ENCODE data around the gene KLHL21.

KLHL21 gene

GRCh38 chr1:6625584-6626149, 23.0 kb upstream of the KLHL21 start:
- DNase-seq (ENCODE audit: low read depth) = no peak

GRCh38 chr1:6624710-6625583, 22.3 kb upstream of the KLHL21 start, which contains the start of gene THAP3:
Gene THAP3 (plus strand): TSS chr1:6624868. CDS start chr1:6625219, 351 bp downstream.
- DNase-seq (ENCODE audit: low read depth) = peak; percentile 73

GRCh38 chr1:6623269-6623965, 20.7 kb upstream of the KLHL21 start:
- DNase-seq (ENCODE audit: low read depth) = no peak

- DNase-seq (ENCODE audit: low read depth) = no peak
Measured at GRCh38 chr1:6622396-6623152, 19.9 kb upstream of the KLHL21 start.

GRCh38 chr1:6621429-6622391, 19.0 kb upstream of the KLHL21 start:
- no peak for DNase-seq (ENCODE audit: low read depth)

GRCh38 chr1:6619045-6619444, 16.4 kb upstream of the KLHL21 start:
- DNase-seq (ENCODE audit: low read depth) = no peak

DNA sequence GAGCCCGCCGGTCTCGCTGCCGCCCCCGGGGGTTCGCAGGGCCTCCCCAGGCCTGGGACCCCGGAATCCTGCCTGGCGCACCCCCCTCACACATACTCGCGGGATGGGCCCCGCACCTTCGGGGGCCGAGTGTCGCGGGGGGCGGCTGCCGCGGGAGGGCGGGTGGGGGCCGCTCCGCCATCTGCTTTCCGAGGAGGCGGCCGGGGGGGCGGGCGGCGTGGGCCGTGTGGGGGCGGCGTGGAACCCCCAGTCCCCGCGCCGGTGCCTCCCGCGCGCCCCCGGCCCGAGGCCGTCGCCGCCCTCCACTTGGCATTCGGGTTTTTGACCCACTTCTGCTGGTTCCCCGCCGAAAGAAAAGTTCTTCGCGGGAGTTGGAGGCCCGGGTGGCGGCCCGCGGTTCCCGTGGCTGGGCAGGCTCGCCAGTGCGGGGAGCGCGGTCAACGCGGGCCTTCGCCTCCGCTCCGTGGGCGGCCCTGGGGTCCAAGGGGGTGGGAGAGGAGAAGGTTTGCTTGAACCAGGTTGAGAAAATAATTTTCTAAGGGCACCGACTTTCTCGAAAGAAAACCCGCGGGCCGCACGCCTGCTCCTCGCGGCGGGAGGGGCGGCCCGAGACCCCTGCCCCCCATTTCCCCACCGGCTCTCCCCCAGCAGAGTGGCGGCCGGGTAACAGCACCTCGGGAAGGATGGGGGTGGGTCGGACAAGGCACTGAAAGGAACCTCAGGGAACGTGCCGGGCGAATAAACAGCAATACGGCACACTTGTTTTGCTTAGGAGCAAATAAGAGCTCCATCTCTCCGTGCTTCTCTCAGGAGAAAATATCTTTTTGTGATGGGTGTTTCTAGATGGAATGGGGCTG, 12.5 kb upstream of the KLHL21 start:
- no peak for DNase-seq (ENCODE audit: low read depth)

GRCh38 chr1:6614019-6614928, 11.6 kb upstream of the KLHL21 start:
- no peak for DNase-seq (ENCODE audit: low read depth)

DNA sequence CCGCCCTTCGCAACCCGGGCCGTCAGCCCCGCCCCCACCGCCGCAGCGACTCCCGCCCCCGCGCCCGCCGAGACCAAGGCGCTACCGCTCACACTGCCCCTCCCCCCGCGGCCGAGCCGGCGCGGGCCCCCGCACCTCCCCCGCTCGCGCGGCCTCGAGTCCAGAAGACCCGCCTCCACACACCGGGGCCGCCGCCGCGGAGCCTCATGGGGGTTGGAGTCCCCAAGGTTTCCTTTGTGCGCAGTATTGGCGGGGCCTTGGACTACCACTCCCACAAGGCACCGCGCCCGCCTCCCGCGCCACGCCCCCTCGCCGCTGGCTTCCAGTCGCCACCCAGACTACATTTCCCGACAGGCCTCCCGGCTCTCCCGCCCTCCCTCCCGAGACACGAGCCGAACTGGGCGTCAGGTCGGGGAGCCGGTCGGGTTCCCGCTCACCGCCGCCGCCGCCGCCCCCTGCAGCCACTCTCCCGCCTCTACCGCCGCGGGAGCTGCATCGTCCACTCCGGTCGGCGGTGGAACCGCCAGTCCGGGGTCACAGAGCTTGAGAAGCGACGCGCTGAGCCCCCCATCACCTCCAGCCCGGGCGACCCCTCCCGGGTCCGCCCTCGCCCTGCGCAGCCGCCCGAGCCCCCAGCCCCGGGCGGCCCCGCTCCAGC, 10.8 kb upstream of the KLHL21 start, which contains the start of gene PHF13:
Gene PHF13 (plus strand): TSS at position 371 of the 658 bp plus-strand sequence. CDS start 336 bp downstream, outside the sequence.
- DNase-seq (ENCODE audit: low read depth) = peak; percentile 99

DNA sequence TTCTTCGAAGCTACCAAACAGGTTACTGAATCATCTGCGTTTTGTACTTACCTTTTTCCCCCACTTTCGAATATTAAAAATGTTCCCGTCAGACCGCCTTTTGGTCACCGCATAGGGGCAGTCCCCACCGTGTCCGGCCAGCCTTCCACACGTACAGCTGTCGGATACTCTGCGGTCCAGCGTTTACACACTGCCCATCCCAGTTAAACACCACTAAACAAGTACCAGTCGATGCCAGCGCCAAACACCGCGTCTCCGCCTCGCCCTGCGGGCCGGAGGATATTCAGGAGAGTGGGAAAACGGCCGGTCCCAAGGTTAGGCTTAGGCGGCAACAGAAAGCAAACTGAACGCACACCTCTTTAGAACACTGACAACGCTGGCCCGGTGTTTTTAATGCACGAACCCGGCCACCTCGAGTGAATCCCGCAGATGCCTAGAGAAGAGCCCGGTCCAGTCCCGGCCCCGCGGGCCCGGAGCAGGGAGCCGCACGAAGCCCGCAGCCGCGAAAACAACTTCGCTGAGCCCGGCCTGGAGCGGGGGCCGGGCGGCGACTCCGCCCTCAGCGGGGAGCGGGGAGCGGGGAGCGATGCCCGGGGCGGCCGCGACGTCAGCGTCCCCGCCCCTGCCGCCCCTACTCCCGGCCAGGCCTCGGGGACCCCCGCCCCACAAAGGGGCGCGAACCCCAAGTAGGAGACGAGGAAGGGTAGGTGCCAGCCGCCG, 10.1 kb upstream of the KLHL21 start:
- no peak for DNase-seq (ENCODE audit: low read depth)

DNA sequence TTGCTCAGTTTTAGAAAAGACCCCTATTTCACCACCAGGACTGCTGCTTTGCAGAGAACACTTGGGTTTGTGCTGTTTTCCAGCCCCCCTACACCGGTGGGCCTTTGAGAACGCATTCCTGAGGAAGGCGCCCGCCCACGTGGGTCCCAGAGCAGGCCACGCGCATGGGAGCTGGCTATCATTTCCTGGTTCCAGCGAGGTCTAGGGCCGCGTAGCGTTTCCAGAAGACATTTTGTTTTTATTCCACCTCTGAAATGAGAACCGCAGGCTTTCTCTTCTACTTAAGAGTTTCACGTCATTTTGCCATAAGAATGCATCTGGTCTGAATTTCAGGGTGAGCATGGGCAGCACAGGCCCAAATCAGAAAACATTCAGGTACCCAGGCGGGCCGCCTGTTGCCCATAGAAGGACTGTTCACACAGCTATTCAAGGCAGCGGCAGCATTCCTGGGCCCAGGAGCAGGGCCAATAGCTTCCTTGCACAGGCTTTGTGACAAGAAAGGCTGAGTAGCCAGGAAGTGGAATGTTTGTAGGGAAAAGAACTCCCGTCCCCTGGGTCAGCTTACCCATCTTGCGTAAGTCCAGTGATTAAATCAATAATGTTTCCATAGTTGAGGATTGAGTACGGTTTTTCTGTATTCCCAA, 1.4 kb upstream of the KLHL21 start:
- DNase-seq (ENCODE audit: low read depth) = no peak

DNA sequence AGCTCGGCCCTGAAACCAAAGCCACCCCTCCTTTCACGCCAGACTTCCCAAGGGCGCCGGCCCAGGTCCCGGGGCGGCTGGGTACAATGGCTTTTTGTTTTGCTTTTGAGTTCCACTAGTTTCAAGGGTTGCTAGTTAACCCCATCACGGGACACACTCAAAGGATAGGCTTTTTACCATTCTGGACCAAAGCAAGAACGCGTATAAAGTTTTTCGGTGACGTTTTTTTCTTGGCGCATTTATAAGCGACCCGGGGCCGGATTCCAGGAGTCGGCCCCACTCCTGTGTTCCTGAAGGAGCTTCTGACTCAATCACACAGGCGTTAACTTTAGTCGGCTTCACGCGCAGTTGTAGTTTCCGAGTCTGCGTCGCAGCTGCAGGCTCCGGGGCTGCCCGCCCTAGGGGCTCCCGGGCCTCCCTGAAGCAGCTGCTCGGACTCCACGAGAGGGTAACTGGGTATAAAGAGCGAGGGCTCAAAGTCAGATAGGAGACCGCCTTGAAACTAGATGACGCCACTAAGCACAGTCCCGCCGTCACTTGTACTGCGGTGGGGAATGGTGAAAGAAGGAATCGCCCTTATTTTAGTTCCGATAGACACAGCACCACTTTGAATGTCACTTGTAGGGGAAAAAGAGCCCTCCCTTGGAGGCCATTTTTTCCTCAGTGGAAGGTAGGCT, 707 bp upstream of the KLHL21 start:
- DNase-seq (ENCODE audit: low read depth) = no peak

- no peak for DNase-seq (ENCODE audit: low read depth)
Measured at GRCh38 chr1:6601923-6602668, 573 bp downstream of the KLHL21 start.

- DNase-seq (ENCODE audit: low read depth) = peak; percentile 62
Measured at GRCh38 chr1:6601049-6601922, 1.4 kb downstream of the KLHL21 start.

All from stimulated activated CD8-positive, alpha-beta memory T cell treated with anti-CD3 and anti-CD28 coated beads, Interleukin-7, amount 100 ng/mL, for 24 hours (primary cell).